GM18867 (cell line): ENCODE data around the gene NUDT4B.
"Not testable (repeated sequence)": the region's sequence is repeated elsewhere in the genome, so short reads cannot be mapped to it uniquely, and the experiment has no call there.

Experiments
- ATAC-seq: cut with Tn5 transposase; IDR thresholded peaks from one replicate; pipeline ENCODE4 v1.9.1; 2021; ENCODE audit warnings: mild to moderate bottlenecking, moderate library complexity; ENCODE audit not compliant: unreplicated experiment

NUDT4B gene

DNA sequence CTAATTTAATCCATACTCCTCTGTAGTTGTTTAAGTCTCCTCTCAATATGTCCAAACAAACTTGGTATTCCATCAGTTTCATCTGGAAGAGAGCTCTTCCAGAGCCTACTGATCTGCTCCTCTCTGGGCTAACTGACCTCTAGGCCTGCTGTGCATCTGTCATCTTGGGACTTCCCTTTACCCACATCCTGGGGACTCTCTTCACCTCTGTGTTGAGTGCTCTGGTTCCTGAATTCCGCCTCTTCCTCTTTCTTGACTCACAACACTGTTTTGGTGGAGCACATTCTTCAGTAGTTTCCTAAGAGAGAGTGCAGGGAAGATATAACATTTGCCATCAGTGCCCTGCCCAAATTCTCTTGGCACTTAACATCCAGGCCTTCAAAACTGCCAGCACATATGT is 13.0 kb upstream of the NUDT4B start:
- ATAC-seq = peak; percentile 47

GRCh38 chr1:148738667-148739066 is 9.9 kb upstream of the NUDT4B start:
- ATAC-seq = not testable (repeated sequence)

GRCh38 chr1:148743200-148743599 is 5.4 kb upstream of the NUDT4B start:
- not testable (repeated sequence) for ATAC-seq

DNA sequence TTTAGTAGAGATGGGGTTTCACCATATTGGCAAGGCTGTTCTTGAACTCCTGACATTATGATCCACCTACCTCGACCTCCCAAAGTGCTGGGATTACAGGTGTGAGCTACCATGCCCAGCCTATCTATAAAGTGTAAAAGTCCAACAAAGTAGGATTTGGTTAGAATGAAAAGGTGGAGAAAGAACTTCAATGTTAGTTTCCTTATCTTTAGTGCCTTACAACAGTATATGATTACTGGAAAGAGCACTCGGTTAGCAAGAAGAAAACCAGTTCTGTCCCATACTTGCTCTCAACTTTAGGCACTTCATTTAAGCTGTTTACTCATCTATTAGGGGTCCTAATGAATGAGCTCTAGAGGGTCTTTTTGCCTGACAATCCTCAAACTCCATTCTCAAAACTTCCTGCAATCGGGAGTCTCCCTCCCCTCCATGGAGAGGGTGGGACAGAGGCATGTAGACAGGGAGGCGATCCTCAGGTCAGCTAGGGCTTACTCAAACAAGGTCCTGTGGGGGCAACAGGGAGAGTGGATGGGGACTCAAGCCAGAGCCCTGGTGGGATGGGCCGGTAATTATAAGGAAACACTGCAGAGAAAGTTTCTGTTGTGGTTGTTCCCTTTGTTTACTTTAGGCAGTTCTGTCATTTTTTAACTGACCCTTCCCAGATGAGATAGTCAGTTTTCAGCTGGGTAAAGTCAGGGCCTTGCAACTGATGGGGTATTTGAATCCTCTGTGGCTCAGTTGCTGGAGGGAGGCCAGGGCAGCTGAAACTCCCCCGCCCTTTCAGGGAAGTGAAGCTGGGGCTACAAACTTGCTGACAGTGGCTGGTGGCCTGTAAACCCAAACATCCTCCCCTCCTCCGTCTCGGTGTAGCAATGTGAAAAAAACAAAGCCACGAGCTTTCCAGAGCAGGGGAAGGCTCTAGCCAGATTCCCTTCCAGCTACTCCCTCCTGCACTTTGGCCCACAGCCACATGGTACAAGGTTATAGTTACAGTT is 4.6 kb upstream of the NUDT4B start:
- ATAC-seq = peak; percentile 54

DNA sequence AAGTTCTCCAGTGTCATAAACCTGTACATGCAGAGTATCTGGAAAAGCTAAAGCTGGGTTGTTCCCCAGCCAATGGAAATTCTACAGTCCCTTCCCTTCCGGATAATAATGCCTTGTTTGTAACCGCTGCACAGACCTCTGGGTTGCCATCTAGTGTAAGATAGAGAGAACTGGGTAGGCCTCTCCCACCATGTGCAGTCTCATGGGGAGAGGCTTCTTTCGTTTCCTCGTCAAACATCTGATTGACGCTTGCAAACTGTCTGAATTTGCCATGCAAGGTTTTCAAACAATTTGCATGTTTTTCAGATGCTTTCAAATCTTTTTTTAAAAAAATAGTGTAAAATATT is 734 bp downstream of the NUDT4B start:
- ATAC-seq = peak; percentile 93

DNA sequence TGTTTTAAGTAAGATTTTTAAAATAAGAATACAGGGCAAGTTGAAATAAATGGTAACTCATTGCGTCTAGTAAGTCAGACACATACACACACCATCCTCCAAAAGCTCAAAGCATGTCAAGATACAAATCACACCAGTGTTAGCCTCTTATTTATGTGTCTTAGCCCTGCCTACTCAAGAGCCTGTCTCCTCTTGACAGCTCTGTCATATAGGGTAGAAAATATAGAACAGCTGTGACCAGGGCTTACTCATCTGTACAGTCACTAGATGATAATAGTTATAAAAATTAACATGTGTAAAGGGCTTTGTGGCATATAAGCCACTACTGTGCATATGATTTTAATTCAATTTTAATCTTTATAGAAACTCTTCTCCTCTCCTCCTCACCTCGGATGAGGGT is 7.7 kb downstream of the NUDT4B start:
- ATAC-seq = not testable (repeated sequence)

DNA sequence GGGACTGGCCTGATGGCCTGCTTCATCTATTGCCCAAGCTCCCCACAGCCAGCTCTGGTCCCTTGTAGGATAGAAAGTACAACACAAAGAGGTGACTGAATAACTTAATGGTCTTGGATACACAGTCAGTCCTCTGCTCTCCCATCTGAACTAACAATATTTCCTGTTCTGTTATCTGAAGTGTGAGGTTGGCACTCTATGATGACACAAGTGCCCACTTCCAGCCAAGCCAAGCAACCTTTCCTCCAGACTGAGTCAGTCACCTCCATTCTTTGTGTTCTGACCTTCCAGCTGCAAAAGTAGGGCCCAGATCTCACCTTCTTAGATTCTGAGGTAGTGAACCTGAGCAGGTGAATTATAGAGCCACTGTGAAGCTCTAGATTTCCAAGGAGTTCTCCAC is 8.9 kb downstream of the NUDT4B start:
- ATAC-seq = not testable (repeated sequence)

GRCh38 chr1:148758412-148758811 is 9.8 kb downstream of the NUDT4B start:
- ATAC-seq = peak; percentile 98

DNA sequence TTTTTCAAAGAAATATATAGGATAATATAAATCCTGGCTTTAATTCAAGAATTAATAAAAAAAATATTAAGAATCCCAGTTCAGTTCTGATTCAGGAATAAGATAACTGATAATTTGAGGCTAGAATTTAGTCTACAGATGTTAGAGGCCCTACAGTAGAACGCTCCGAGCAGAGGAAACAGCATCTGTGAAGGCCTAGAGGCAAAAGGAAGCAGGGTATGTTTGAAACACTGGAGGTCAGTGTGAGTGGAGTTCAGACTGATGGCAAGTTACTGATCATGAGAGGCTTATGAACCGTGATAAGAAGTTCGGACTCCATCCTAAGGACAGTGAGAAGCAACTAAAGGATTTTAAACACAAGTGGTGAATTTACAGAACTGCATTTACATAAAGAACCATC is 10.4 kb downstream of the NUDT4B start:
- ATAC-seq = peak; percentile 30

GRCh38 chr1:148759749-148760148 is 11.2 kb downstream of the NUDT4B start:
- ATAC-seq = not testable (repeated sequence)

DNA sequence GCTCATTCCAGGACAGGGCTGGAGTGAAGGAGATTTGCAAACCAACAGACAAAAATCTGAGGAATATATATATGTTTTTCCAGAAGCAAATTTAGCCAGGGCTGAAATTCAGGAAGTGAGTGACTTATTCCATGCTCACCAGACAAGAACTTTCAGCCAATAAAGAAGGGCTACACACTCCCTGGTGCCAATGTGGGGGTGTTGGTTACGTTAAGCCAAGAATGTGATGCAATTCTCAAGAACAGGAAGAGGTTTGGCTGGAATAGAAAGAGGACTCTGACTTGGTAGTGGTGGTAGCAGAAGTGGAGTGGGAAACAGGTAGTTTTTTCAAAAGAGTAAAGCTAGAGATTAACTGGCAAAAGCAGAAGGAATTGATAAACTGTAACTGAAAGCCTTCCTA is 11.6 kb downstream of the NUDT4B start:
- not testable (repeated sequence) for ATAC-seq

GRCh38 chr1:148761360-148761759 is 12.8 kb downstream of the NUDT4B start:
- not testable (repeated sequence) for ATAC-seq

- not testable (repeated sequence) for ATAC-seq
These were observed 16.9 kb downstream of the NUDT4B start for GRCh38 chr1:148765238-148766019.

- ATAC-seq = not testable (repeated sequence)
These were observed 20.0 kb downstream of the NUDT4B start for GRCh38 chr1:148768541-148768940.

- not testable (repeated sequence) for ATAC-seq
These were observed 20.9 kb downstream of the NUDT4B start for GRCh38 chr1:148769495-148769894.

DNA sequence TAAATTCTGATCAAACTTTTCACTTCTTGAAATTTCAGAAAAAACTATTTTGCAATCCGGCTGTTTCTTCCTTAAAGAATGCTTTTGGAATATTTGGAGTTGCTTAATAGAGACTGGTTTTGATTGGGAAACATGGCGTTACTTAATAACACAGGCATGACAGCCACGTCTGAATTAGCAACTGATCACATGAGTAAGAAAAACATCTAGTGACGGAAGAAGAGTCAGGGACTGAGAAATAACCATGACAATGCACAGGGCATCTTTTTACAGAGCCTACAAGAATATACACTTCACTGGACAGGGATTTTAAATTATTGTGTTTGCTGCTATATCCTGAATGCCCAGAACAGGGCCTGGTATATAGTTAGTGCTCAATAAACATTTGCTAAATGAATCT is 25.1 kb downstream of the NUDT4B start:
- ATAC-seq = not testable (repeated sequence)

- ATAC-seq = not testable (repeated sequence)
These were observed 25.5 kb downstream of the NUDT4B start for GRCh38 chr1:148774102-148774501.

- not testable (repeated sequence) for ATAC-seq
These were observed 26.7 kb downstream of the NUDT4B start for GRCh38 chr1:148775263-148775662.

DNA sequence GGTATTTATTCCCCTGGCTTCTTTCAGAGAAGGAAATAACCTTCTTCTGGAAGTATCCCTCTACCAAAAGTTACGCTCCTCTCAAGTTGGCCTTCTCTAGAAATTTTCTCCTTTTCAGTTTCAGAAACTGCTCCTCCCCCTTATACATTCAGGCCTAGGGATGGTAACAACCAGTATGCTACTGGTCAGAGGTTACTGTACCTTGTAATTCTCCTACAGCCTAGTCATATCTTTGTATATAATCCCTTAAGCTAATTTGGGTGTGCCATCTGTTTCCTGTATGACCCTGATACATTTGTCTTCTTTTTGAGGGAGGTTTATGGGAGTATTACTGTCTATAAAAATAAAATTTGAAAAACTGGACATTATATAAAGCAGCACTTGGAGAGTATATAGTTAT is 29.1 kb downstream of the NUDT4B start:
- ATAC-seq = not testable (repeated sequence)

DNA sequence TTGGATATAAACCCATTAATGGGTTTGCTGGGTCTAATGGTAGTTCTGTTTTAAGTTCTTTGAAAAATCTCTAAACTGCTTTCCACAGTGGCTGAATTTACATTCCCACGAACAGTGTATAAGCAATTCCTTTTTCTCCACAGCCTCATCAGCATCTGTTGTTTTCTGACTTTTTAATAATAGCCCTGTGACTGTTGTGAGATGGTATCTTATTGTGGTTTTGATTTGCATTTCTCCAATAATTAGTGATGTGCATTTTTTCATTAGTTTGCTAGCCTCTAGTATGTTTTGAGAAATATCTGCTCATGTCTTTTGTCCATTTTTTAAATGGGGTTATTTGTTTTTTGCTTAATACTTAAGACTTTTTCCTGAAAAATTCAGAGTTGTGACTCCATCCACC is 31.8 kb downstream of the NUDT4B start:
- not testable (repeated sequence) for ATAC-seq

DNA sequence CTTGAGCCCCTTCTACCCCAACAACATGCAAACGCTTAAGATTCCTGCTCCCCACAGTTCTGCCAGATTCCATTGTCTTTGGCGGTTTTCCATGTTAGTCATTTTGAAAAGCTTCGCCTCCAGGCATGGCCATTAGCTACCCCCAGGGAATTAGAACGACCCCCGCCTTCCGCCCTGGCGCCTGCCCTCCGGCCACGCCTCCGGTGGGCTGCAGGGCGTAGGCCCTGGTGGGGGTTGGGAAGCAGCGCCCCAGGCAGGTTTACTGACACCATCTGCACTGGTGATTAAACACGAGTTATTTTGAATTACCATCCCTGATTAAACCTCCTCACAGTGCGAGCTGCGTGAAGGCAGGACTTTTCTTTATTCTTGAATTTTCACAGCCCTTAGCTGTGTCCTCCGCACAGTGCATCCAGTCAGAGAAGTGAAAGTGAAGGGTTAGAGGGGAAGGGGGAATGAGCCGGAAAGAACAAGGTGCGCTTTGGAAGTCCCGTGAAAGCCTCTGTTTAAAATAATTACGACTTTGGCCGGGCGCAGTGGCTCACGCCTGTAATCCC is 43.0 kb downstream of the NUDT4B start:
- not testable (repeated sequence) for ATAC-seq
